Right cardiac atrium (tissue), 5 donors: Measurements from ENCODE around the gene SIT1. TPM values are rescaled to one million over a fixed set of nuclear protein-coding genes. Genes with fewer than 3 reads are reported as not detected.
A peak's percentile ranks its signal among the peaks of the same experiment; 100 is the strongest.

Experiments
- ATAC-seq, 2 donors: fragments of 200-7000 bp; cut with Tn5 transposase; one replicate each; pipeline versions ENCODE4 v1.8.0 to v1.9.1; 2020; ENCODE audit warnings: moderate library complexity in 2 of 2, mild to moderate bottlenecking in 1 of 2
- DNase-seq, 3 donors: peaks; one replicate each; pipeline ENCODE4 v3.0.0-alpha.2; 2020
- H3K27ac ChIP-seq: one replicate; pipeline ENCODE4 v1.5.1; 2013; ENCODE audit warnings: mild to moderate bottlenecking, low read length, control low read depth, moderate library complexity
- H3K27me3 ChIP-seq: one replicate; pipeline ENCODE4 v1.6.1; 2013; ENCODE audit not compliant: control insufficient read depth, insufficient read depth
- H3K4me1 ChIP-seq: one replicate; pipeline ENCODE4 v1.6.1; 2013; ENCODE audit warnings: low read length; ENCODE audit not compliant: control insufficient read depth, insufficient read depth
- H3K4me3 ChIP-seq: one replicate; pipeline ENCODE4 v1.5.1; 2013; ENCODE audit warnings: low read length, control low read depth
- H3K9me3 ChIP-seq: one replicate; pipeline ENCODE4 v1.6.1; 2013; ENCODE audit warnings: low read length; ENCODE audit not compliant: control insufficient read depth
- WGBS: extraction: QIAGEN DNeasy Blood & Tissue Kit; methylation state at CpG from one replicate; pipeline ENCODE4 v1.1.7; 2013; 5-methylcytosine and 5-hydroxymethylcytosine counted together
- intact Hi-C, 4 donors: fragments of 100-400 bp; cut with DNase I; formaldehyde crosslinking; loops; one replicate each; pipeline versions ENCODE4 v1.11.0 to v1.14.0; 2022 to 2023
- long read RNA-seq, 4 donors: library from polyadenylated mRNA; unstranded; transcript quantifications; one replicate each; pipeline ENCODE4 v2.0.0, GENCODE V29; 2020 to 2021
- polyA plus RNA-seq: library from polyadenylated mRNA; stranded (reverse); fragments of 200-250 nt; gene quantifications from one replicate; pipeline ENCODE4 v1.2.3, GENCODE V29; 2013
- total RNA-seq, 4 donors: library from RNA; stranded (reverse); fragmentation: NEBNext Ultra II Directional; extraction: Animal tissue kit (Norgen Biotek cat#: 25700); gene quantifications; one replicate each; pipeline ENCODE4 v1.2.1, GENCODE V29; 2021
- donor health status: healthy with polysubstance abuse.
- donor health status: DM: no; HTN: yes; CAD: no.
- donor health status: DM: no; HTN: no; CAD: no.
- donor health status: DM: no; HTN: yes; CAD: no; lungs with severe emphysema.
- donor health status: DM: yes; HTN: yes; CAD: no.

Gene SIT1, protein sequence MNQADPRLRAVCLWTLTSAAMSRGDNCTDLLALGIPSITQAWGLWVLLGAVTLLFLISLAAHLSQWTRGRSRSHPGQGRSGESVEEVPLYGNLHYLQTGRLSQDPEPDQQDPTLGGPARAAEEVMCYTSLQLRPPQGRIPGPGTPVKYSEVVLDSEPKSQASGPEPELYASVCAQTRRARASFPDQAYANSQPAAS
- total RNA-seq (1 to 10 TPM in 1 of 4 donors, under 1 TPM in 1, not detected in 2; 0.26 to 1.5 TPM), polyA plus RNA-seq (0.14 TPM)
- long read RNA-seq, donor 1, partial matches to known transcripts, result 0 of 1 reads
- long read RNA-seq, donor 1, other reads (novel, unspliced or antisense), result 1 of 1 reads
- long read RNA-seq, donor 2, result 0 reads
- long read RNA-seq, donor 3, result 0 reads
- long read RNA-seq, donor 4, result 0 reads

GRCh38 chr9:35650341-35651158 lies at the start of gene SIT1:
SIT1 (minus strand) TSS chr9:35650931; CDS start chr9:35650853, 78 bp downstream.
- WGBS, result 62% methylated on average over 22 of the region's 22 CpGs
- intact Hi-C loops, result no loop called here
- ATAC-seq, result no peak
- Histone ChIP-seq H3K4me3 (no peak within 1 kb of the TSS), H3K9me3 (no peaks in the 10 kb centered on the region), H3K4me1 (peaks cover 4% of the 10 kb centered on the region), H3K27me3 (no peaks in the 10 kb centered on the region), H3K27ac (peak within 1 kb of the TSS; percentile 64)
- DNase-seq, result peak in 1 of 3 donors; percentile 63

- intact Hi-C loops, result no loop called here
- no peak overlapping the region for H3K27ac ChIP-seq
Observed at GRCh38 chr9:35700031-35700430, 49.3 kb upstream of the SIT1 start.

GRCh38 chr9:35698231-35698630 lies 47.5 kb upstream of the SIT1 start:
- no peak overlapping the region for H3K27ac ChIP-seq
- WGBS, result 90% methylated on average over 5 of the region's 5 CpGs
- no peak for ATAC-seq
- intact Hi-C loops, result loop anchor here in 1 of 4 donors (5.0 kb wide), 1 partner anchor 36 kb away; no protein-coding TSS in a partner anchor
- no peak for DNase-seq
- no peaks in the 10 kb centered on the region for H3K4me1 ChIP-seq
- no peaks in the 10 kb centered on the region for H3K27me3 ChIP-seq
- no peaks in the 10 kb centered on the region for H3K9me3 ChIP-seq
- no peak overlapping the region for H3K4me3 ChIP-seq

More at GRCh38 chr9:35700031-35700430, 49.3 kb upstream of the SIT1 start:
- WGBS, result 81% methylated on average over 11 of the region's 11 CpGs
- Histone ChIP-seq H3K4me1 (no peaks in the 10 kb centered on the region), H3K4me3 (no peak overlapping the region), H3K9me3 (no peaks in the 10 kb centered on the region), H3K27me3 (no peaks in the 10 kb centered on the region)
- ATAC-seq (no peak), DNase-seq (no peak)

- ATAC-seq, result peak; percentile 18 to 26
Observed at GRCh38 chr9:35697486-35697885, 46.8 kb upstream of the SIT1 start.

GRCh38 chr9:35696520-35697215 lies 45.9 kb upstream of the SIT1 start:
- peak; percentile 61 to 81 (median 77) for DNase-seq
- no peak overlapping the region for H3K4me3 ChIP-seq
- ATAC-seq, result peak; percentile 68 to 71
- intact Hi-C loops, result loop anchor here in 1 of 4 donors (5.0 kb wide), 1 partner anchor 34 kb away; no protein-coding TSS in a partner anchor
- no peaks in the 10 kb centered on the region for H3K27me3 ChIP-seq
- H3K4me1 ChIP-seq, result no peaks in the 10 kb centered on the region
- WGBS, result 38% methylated on average over 9 of the region's 9 CpGs
- H3K9me3 ChIP-seq, result no peaks in the 10 kb centered on the region
- H3K27ac ChIP-seq, result peak overlapping the region; percentile 6

More at GRCh38 chr9:35697486-35697885, 46.8 kb upstream of the SIT1 start:
- Histone ChIP-seq H3K27ac (no peak overlapping the region), H3K9me3 (no peaks in the 10 kb centered on the region), H3K27me3 (no peaks in the 10 kb centered on the region), H3K4me1 (no peaks in the 10 kb centered on the region), H3K4me3 (no peak overlapping the region)
- intact Hi-C loops, result loop anchor here in 1 of 4 donors (5.0 kb wide), 1 partner anchor 35 kb away; no protein-coding TSS in a partner anchor
- DNase-seq, result no peak
- WGBS, result 76% methylated on average over 14 of the region's 14 CpGs

GRCh38 chr9:35695943-35696401 lies 45.2 kb upstream of the SIT1 start:
- intact Hi-C loops, result loop anchor here in 1 of 4 donors (5.0 kb wide), 1 partner anchor 34 kb away; no protein-coding TSS in a partner anchor
- H3K4me1 ChIP-seq, result no peaks in the 10 kb centered on the region
- H3K9me3 ChIP-seq, result no peaks in the 10 kb centered on the region
- DNase-seq (no peak), ATAC-seq (no peak)
- H3K27ac ChIP-seq, result no peak overlapping the region
- H3K27me3 ChIP-seq, result no peaks in the 10 kb centered on the region
- WGBS, result 92% methylated on average over 3 of the region's 3 CpGs
- no peak overlapping the region for H3K4me3 ChIP-seq

- Histone ChIP-seq H3K27me3 (no peaks in the 10 kb centered on the region), H3K9me3 (no peaks in the 10 kb centered on the region), H3K4me1 (no peaks in the 10 kb centered on the region), H3K27ac (peak overlapping the region; percentile 21), H3K4me3 (no peak overlapping the region)
- intact Hi-C loops, result loop anchor here in 1 of 4 donors (5.0 kb wide), 1 partner anchor 35 kb away; no protein-coding TSS in a partner anchor
- 69% methylated on average over 13 of the region's 13 CpGs for WGBS
- ATAC-seq, result no peak
- DNase-seq, result no peak
Observed at GRCh38 chr9:35691757-35692301, 41.1 kb upstream of the SIT1 start.

- ATAC-seq (no peak), DNase-seq (no peak)
- Histone ChIP-seq H3K9me3 (no peaks in the 10 kb centered on the region), H3K27ac (peak overlapping the region; percentile 93), H3K4me1 (no peaks in the 10 kb centered on the region), H3K27me3 (no peaks in the 10 kb centered on the region), H3K4me3 (peak overlapping the region; percentile 70)
- intact Hi-C loops, result loop anchor here in 1 of 4 donors (5.0 kb wide), 1 partner anchor 36 kb away; no protein-coding TSS in a partner anchor
- WGBS, result 15% methylated on average over 10 of the region's 10 CpGs
Observed at GRCh38 chr9:35691334-35691650, 40.6 kb upstream of the SIT1 start.

DNA sequence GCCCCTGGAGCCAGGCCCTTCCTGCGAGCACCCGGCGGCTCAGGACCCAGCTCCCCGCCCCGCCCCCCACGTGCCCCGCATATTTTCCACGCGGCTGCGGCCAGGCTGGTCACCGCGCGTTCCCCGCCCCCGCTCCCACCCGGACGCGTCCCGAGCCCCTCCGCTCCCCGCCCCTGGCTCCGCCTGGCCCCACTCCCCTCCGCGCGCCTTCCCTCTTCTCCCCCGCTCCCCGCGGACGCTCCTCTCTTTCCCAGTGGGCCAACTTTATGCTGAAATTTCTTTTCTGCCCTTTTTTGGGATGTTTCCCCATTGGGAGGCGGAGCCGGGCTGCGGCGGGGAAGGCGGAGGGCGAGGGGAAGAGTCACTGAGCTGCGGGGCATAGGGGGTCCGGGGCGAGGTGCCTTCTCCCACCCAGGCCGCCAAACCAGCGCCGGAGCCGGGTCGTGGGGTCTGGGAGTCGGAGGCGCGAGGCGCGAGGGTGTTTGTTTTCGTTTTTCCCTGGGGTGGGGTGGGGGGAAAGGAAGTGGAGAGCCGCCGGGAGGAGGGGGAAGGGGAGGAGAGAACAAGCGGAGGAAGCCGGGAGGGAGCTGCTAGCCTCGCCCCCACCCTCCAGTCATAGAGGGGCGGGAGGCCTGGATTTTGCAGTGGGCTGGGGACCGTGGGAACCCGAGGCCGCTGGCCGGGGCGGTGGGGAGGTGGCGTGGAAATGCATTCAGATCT lies 40.0 kb upstream of the SIT1 start:
- under 1% methylated on average over 61 of the region's 61 CpGs for WGBS
- Histone ChIP-seq H3K4me1 (no peaks in the 10 kb centered on the region), H3K9me3 (no peaks in the 10 kb centered on the region), H3K27me3 (no peaks in the 10 kb centered on the region), H3K27ac (peak overlapping the region; percentile 93), H3K4me3 (peak overlapping the region; percentile 70)
- intact Hi-C loops, result loop anchor here in 1 of 4 donors (5.0 kb wide), 1 partner anchor 37 kb away; no protein-coding TSS in a partner anchor
- DNase-seq, result peak; percentile 83 to 93 (median 93)
- ATAC-seq, result peak; percentile 73 to 78

DNA sequence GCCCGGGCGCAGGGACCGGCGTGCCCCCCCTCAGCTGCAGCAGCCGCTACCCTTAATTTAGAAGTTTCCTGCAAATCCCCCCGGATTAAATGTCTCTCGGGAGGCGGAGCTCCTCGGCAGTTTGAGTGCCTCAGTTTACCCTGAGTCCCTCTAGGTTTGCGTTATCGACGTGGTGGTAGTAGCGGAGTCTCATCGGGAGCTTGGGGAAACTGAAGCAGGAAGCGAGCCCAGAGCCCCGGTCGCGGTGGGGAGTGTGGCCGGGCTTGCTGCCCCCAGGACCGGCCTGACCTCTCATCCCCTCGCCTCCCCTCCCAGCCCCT lies 39.5 kb upstream of the SIT1 start:
- DNase-seq (no peak), ATAC-seq (no peak)
- intact Hi-C loops, result loop anchor here in 1 of 4 donors (5.0 kb wide), 1 partner anchor 37 kb away; no protein-coding TSS in a partner anchor
- Histone ChIP-seq H3K27me3 (no peaks in the 10 kb centered on the region), H3K4me1 (peaks cover under 1% of the 10 kb centered on the region), H3K9me3 (no peaks in the 10 kb centered on the region), H3K4me3 (peak overlapping the region; percentile 70), H3K27ac (peak overlapping the region; percentile 93)
- WGBS, result under 1% methylated on average over 21 of the region's 21 CpGs
